ENCODE measurements around the gene PCID2. TPM values are rescaled to one million over a fixed set of nuclear protein-coding genes. Genes with fewer than 3 reads are reported as not detected.

Gene PCID2
- total and polyA plus RNA-seq, 2 of the 13 experiments (the other 11 are each of a cell fraction or from before 2014, with no cell fraction given) = 65.0 to 111 TPM

- TF ChIP-seq RBM22 (optimal IDR thresholded peaks at IDR 0.05; ENCODE audit: low read length) (no peak), FOXK2 (IDR thresholded peaks at IDR 0.05) (peak; percentile 94), SALL2 (CRISPR knock-in tag; IDR thresholded peaks at IDR 0.05) (no peak), ZNF17 (CRISPR knock-in tag; IDR thresholded peaks at IDR 0.05) (no peak), TEAD3 (CRISPR knock-in tag; optimal IDR thresholded peaks at IDR 0.05; ENCODE audit: borderline replicate concordance) (peak; percentile 72), HDAC6 (IDR thresholded peaks at IDR 0.05; ENCODE audit: low read depth, low read length) (no peak), KDM4B (CRISPR knock-in tag; IDR thresholded peaks at IDR 0.05) (peak; percentile 85), BORCS8-MEF2B (CRISPR knock-in tag; IDR thresholded peaks at IDR 0.05) (no peak), ZBTB20 (CRISPR knock-in tag; IDR thresholded peaks at IDR 0.05; ENCODE audit: borderline replicate concordance, low read depth) (peak; percentile 82; the same call in 1 of the 2 replicates), ZNF878 (CRISPR knock-in tag; IDR thresholded peaks at IDR 0.05) (peak; percentile 97), KAT8 (CRISPR knock-in tag; IDR thresholded peaks at IDR 0.05) (peak; percentile 90), AGO1 (IDR thresholded peaks at IDR 0.05; ENCODE audit: low read depth, low read length, poor library complexity, severe bottlenecking) (no peak), ZNF225 (CRISPR knock-in tag; IDR thresholded peaks at IDR 0.05) (no peak), IKZF1 (IDR thresholded peaks at IDR 0.05) (no peak), CBFB (CRISPR knock-in tag; IDR thresholded peaks at IDR 0.05) (0 out of 2 replicates have a peak, but pooled peaks have one; percentile 50), ZNF350 (CRISPR knock-in tag; IDR thresholded peaks at IDR 0.05; ENCODE audit: borderline replicate concordance, low read depth) (peak; percentile 87; the same call in 1 of the 2 replicates), ZNF891 (CRISPR knock-in tag; IDR thresholded peaks at IDR 0.05) (no peak)
- TF ChIP-seq, protein P1, sequence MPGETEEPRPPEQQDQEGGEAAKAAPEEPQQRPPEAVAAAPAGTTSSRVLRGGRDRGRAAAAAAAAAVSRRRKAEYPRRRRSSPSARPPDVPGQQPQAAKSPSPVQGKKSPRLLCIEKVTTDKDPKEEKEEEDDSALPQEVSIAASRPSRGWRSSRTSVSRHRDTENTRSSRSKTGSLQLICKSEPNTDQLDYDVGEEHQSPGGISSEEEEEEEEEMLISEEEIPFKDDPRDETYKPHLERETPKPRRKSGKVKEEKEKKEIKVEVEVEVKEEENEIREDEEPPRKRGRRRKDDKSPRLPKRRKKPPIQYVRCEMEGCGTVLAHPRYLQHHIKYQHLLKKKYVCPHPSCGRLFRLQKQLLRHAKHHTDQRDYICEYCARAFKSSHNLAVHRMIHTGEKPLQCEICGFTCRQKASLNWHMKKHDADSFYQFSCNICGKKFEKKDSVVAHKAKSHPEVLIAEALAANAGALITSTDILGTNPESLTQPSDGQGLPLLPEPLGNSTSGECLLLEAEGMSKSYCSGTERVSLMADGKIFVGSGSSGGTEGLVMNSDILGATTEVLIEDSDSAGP (CRISPR knock-in tag; IDR thresholded peaks at IDR 0.05; ENCODE audit: borderline replicate concordance) = no peak
- TF ChIP-seq, protein P2, sequence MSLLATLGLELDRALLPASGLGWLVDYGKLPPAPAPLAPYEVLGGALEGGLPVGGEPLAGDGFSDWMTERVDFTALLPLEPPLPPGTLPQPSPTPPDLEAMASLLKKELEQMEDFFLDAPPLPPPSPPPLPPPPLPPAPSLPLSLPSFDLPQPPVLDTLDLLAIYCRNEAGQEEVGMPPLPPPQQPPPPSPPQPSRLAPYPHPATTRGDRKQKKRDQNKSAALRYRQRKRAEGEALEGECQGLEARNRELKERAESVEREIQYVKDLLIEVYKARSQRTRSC (CRISPR knock-in tag; IDR thresholded peaks at IDR 0.05; ENCODE audit: low read depth) = no peak
- TF ChIP-seq, protein P3, sequence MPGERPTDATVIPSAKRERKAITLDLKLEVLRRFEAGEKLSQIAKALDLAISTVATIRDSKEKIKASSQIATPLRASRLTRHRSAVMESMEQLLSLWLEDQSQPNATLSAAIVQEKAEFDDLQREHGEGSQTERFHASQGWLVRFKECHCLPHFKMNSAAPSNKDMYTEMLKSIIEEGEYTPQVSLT (CRISPR knock-in tag; IDR thresholded peaks at IDR 0.05; ENCODE audit: borderline replicate concordance, low read depth) = no peak
- TF ChIP-seq, protein P4, sequence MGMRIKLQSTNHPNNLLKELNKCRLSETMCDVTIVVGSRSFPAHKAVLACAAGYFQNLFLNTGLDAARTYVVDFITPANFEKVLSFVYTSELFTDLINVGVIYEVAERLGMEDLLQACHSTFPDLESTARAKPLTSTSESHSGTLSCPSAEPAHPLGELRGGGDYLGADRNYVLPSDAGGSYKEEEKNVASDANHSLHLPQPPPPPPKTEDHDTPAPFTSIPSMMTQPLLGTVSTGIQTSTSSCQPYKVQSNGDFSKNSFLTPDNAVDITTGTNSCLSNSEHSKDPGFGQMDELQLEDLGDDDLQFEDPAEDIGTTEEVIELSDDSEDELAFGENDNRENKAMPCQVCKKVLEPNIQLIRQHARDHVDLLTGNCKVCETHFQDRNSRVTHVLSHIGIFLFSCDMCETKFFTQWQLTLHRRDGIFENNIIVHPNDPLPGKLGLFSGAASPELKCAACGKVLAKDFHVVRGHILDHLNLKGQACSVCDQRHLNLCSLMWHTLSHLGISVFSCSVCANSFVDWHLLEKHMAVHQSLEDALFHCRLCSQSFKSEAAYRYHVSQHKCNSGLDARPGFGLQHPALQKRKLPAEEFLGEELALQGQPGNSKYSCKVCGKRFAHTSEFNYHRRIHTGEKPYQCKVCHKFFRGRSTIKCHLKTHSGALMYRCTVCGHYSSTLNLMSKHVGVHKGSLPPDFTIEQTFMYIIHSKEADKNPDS (CRISPR knock-in tag; IDR thresholded peaks at IDR 0.05) = no peak; the same call in 1 of the 2 replicates
Observed at GRCh38 chr13:113138792-113139551, 69.5 kb downstream of the PCID2 start (continued).

Data from HepG2 (cell line).